ENCODE data around the gene NAA80. TPM values are rescaled to one million over a fixed set of nuclear protein-coding genes. Genes with fewer than 3 reads are reported as not detected.

Gene NAA80
- total RNA-seq, 1 donor from 2014 or later, result 1.3 TPM

DNA sequence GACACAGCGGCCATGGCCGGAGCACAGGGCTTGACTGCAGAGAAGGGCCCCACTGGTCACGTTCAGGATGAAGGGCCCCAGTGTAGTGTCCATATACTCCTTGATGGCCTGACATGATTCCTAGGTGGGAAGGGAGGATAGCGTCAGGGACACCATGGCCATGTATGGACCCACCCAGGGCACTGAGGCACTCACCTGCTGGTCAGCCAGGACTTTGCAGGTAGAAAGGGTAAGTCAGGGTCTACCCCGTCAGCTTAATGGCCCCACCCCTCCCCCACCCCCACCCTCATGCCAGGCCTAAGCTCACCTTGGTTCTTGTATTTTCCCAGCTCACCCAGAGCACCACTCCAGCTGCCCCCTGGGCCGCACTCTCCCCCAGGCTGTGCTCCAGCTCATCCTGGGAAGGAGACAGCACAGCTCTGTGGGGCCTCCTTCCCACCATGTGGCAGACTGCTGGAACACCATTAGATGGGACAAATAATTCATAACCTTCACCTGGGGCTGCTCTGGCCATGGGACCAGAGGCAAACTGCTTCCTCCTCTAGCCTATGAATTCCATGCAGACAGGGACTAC is 1.6 kb upstream of the NAA80 start:
- no peak for FAIRE-seq
- H3K27me3 ChIP-seq (ENCODE audit: control insufficient read depth, insufficient read depth, low read length), result no peaks in the 10 kb centered on the region
- no peak overlapping the region for H3K4me3 ChIP-seq (ENCODE audit: low read depth, low read length)
- DNase-seq (ENCODE audit: low read depth), result no peak
- TF ChIP-seq, protein P1, sequence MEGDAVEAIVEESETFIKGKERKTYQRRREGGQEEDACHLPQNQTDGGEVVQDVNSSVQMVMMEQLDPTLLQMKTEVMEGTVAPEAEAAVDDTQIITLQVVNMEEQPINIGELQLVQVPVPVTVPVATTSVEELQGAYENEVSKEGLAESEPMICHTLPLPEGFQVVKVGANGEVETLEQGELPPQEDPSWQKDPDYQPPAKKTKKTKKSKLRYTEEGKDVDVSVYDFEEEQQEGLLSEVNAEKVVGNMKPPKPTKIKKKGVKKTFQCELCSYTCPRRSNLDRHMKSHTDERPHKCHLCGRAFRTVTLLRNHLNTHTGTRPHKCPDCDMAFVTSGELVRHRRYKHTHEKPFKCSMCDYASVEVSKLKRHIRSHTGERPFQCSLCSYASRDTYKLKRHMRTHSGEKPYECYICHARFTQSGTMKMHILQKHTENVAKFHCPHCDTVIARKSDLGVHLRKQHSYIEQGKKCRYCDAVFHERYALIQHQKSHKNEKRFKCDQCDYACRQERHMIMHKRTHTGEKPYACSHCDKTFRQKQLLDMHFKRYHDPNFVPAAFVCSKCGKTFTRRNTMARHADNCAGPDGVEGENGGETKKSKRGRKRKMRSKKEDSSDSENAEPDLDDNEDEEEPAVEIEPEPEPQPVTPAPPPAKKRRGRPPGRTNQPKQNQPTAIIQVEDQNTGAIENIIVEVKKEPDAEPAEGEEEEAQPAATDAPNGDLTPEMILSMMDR (IDR thresholded peaks at IDR 0.05; ENCODE audit: insufficient read depth, low read length, severe bottlenecking), result no peak
- H3K36me3 ChIP-seq (ENCODE audit: control insufficient read depth, insufficient read depth, low read length), result peaks cover 1% of the 10 kb centered on the region

DNA sequence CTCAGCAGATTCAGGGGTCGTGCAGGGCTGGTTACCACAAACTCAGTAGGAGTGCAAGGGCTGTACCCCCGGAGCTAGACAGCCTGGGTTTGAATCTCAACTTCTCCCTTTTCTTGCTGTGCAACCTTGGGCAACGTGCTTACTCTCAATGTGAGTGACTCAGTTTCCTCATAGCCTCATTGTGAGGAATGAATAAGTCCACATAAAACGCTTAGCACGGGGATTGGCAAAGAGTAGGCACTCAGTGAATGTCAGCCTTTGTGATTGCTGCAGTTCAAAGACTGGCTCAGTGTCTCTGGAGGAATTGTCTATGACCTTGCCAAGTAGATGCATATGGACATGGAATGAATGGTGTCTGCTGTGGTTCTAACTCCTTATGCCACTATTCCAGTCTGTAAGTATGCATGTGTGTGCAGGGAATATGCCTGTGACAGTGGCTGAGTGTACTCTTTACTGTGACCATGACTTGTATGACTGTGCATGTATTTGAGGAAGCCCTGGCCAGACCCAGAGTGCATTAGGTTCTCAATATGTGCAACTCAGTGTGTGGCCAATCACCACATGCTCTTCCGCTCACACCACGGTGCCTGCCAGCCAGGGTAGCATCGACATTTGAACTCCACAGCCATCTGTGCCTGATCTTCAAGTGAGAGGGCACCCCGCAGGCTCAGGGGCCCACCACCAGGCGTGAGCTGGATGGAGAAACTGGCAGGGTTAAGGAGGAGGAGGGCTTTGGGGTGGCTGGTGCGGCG is 900 bp upstream of the NAA80 start:
- peak; percentile 93 for FAIRE-seq
- Histone ChIP-seq H3K4me3 (ENCODE audit: low read depth, low read length) (peak overlapping the region; percentile 7), H3K27me3 (ENCODE audit: control insufficient read depth, insufficient read depth, low read length) (no peaks in the 10 kb centered on the region), H3K36me3 (ENCODE audit: control insufficient read depth, insufficient read depth, low read length) (peaks cover 1% of the 10 kb centered on the region)
- DNase-seq (ENCODE audit: low read depth), result peak; percentile 95
- TF ChIP-seq, protein P1 (IDR thresholded peaks at IDR 0.05; ENCODE audit: insufficient read depth, low read length, severe bottlenecking), result no peak

DNA sequence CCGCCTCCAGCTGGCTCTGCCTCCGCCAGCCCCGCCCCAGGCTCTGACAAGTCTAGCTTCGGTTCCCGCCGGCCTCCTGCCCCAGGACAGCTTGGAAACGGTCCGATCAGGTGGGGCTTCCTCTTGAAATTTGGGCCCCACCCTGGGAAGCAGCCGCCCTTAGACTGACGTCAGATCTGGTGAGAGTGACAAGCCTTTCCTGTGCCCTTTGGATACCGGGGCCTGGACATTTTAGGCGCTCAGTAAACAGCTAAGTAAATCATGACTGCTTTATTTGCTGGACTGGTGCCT is 378 bp upstream of the NAA80 start:
- Histone ChIP-seq H3K4me3 (ENCODE audit: low read depth, low read length) (peak overlapping the region; percentile 7), H3K27me3 (ENCODE audit: control insufficient read depth, insufficient read depth, low read length) (no peaks in the 10 kb centered on the region), H3K36me3 (ENCODE audit: control insufficient read depth, insufficient read depth, low read length) (peaks cover 1% of the 10 kb centered on the region)
- FAIRE-seq, result peak; percentile 58
- DNase-seq (ENCODE audit: low read depth), result no peak
- TF ChIP-seq, protein P1 (IDR thresholded peaks at IDR 0.05; ENCODE audit: insufficient read depth, low read length, severe bottlenecking), result no peak

DNA sequence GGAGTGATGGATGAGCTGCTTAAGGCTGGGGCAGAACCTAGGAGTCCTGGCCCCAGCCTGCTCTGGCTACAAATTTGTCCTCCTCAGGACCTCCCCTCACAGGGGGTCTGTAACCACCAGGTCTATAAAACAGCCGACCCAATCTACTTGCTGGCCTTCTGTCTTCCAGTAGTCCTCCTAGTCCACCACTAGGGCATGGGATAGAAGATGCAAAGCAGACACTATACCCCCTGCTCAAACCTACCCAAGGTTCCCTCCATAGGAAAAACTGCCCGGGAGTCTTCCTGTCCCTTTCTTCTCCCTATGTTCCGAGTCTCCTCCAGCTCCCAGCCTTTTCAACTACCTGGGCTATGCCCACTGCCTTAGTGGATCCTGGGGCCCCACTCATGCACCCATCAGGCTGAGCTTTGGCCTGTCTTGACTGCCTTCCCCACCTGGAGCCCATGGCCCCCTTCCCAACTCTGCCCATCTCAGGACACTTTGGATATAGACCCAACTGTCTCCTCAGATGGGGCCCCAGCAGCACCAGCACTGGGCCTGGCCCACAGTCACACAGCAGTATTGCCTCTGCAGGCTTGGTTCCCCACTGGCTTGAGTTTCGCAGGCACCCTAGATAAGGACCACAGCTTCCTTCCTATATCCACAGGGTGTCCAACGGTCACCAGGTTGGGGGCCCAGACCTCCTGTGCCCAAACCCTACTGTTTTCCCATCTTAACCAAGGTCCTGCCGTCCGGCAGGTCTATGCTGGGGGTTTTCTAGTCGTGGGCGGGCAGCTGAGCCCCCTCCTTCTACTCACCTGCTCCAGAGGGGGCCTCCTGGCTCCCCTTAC is 1.1 kb downstream of the NAA80 start:
- H3K27me3 ChIP-seq (ENCODE audit: control insufficient read depth, insufficient read depth, low read length), result no peaks in the 10 kb centered on the region
- FAIRE-seq, result no peak
- H3K4me3 ChIP-seq (ENCODE audit: low read depth, low read length), result peak overlapping the region; percentile 76

DNA sequence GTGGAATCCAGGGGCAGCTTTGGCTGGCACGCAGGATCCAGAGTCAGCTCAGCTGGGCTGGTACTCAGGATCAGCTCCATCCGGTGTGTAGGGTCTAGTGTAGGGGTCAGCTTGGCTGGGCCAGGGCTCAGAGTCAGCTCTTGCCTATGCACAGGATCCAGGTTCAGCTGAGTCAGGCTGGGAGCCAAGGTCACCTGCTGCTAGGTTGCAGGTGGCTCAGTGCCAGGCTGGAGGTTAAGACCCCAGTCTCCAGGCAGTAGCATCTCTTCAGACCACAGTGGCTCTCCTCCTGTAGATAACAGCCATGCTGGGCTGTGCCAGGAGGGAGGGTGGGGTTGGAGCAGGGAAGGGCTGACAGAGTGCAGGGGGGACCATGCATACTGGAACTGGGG is 1.8 kb downstream of the NAA80 start:
- FAIRE-seq, result no peak
- TF ChIP-seq, protein P1 (IDR thresholded peaks at IDR 0.05; ENCODE audit: insufficient read depth, low read length, severe bottlenecking), result no peak
- no peaks in the 10 kb centered on the region for H3K27me3 ChIP-seq (ENCODE audit: control insufficient read depth, insufficient read depth, low read length)
- peaks cover 1% of the 10 kb centered on the region for H3K36me3 ChIP-seq (ENCODE audit: control insufficient read depth, insufficient read depth, low read length)
- H3K4me3 ChIP-seq (ENCODE audit: low read depth, low read length), result no peak overlapping the region
- no peak for DNase-seq (ENCODE audit: low read depth)

More for the DNA sequence above, 1.1 kb downstream of the NAA80 start:
- peaks cover 1% of the 10 kb centered on the region for H3K36me3 ChIP-seq (ENCODE audit: control insufficient read depth, insufficient read depth, low read length)
- DNase-seq (ENCODE audit: low read depth), result no peak
- TF ChIP-seq, protein P1 (IDR thresholded peaks at IDR 0.05; ENCODE audit: insufficient read depth, low read length, severe bottlenecking), result peak; percentile 29

Data from bronchial epithelial cell (primary cell).